ENCODE results near the gene VPREB1. TPM values are rescaled to one million over a fixed set of nuclear protein-coding genes. Genes with fewer than 3 reads are reported as not detected.

VPREB1 gene
- total RNA-seq, 1 experiment from 2014 or later = not detected

DNA sequence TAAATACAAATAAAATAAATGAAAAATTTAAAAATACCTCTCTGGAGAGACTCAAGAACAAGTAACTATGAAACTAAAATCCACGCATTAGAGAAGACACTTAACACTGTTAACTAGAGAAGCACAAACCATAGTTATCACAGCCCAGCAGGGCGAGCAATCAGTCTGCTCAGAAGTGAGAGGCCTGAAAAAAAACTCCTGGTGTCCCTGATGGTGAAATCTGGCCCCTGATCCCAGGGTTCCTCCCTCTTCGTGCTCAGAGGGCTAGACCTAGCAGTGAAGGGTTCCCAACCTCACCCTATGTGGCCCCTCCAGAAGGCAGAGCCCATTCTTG lies 49.7 kb upstream of the VPREB1 start (continued):
- TF ChIP-seq ZNF281 (CRISPR knock-in tag; IDR thresholded peaks at IDR 0.05) (no peak), ZNF317 (CRISPR knock-in tag; IDR thresholded peaks at IDR 0.05; ENCODE audit: borderline replicate concordance, low read depth) (no peak)
- TF ChIP-seq, protein P1, sequence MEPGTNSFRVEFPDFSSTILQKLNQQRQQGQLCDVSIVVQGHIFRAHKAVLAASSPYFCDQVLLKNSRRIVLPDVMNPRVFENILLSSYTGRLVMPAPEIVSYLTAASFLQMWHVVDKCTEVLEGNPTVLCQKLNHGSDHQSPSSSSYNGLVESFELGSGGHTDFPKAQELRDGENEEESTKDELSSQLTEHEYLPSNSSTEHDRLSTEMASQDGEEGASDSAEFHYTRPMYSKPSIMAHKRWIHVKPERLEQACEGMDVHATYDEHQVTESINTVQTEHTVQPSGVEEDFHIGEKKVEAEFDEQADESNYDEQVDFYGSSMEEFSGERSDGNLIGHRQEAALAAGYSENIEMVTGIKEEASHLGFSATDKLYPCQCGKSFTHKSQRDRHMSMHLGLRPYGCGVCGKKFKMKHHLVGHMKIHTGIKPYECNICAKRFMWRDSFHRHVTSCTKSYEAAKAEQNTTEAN (CRISPR knock-in tag; IDR thresholded peaks at IDR 0.05) = no peak

DNA sequence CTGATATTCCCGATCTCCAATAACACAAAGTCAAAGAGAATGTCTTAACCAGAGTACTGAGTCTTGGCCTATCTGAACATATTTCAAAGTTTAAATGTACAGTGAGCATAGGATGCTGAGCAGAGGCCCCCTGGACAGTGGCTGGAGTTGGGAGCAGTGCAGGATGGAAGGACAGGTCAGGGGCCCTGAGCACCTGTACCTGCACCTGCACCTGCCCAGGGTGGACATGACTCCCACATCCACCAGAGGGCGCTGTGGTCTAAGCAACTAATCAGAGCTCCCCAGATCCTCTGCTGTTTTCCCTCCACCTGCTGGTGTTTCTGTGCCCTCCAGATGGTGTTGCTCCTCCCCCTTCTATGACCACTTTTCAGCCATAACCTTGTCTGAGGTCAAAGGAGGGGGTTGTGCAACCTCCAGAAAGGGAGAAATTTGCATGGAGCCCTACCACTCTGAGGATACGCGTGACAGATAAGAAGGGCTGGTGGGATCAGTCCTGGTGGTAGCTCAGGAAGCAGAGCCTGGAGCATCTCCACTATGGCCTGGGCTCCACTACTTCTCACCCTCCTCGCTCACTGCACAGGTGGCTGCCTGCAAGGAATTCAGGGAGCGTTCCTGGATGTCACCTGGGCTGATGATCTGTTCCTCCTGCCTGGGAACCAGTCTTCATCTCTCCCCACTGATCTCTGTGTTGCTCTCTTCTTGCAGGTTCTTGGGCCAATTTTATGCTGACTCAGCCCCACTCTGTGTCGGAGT lies 49.1 kb upstream of the VPREB1 start:
- Mint-ChIP-seq H3K4me1 (no peaks in the 10 kb centered on the region), H3K36me3 (no peaks in the 10 kb centered on the region), H3K4me3 (no peak overlapping the region), H3K27ac (no peak overlapping the region), H3K9me3 (no peaks in the 10 kb centered on the region), H3K27me3 (ENCODE audit: low read depth) (peaks cover 100% of the 10 kb centered on the region)
- ChIA-PET POLR2A (no interaction called here), CTCF (interaction anchor here (0.5 to 2.1 kb wide), 51 partner anchors 10 to 575 kb away, joined by 3 to 36 read pairs (median 4); no protein-coding TSS in a partner anchor)
- TF ChIP-seq, protein P2, sequence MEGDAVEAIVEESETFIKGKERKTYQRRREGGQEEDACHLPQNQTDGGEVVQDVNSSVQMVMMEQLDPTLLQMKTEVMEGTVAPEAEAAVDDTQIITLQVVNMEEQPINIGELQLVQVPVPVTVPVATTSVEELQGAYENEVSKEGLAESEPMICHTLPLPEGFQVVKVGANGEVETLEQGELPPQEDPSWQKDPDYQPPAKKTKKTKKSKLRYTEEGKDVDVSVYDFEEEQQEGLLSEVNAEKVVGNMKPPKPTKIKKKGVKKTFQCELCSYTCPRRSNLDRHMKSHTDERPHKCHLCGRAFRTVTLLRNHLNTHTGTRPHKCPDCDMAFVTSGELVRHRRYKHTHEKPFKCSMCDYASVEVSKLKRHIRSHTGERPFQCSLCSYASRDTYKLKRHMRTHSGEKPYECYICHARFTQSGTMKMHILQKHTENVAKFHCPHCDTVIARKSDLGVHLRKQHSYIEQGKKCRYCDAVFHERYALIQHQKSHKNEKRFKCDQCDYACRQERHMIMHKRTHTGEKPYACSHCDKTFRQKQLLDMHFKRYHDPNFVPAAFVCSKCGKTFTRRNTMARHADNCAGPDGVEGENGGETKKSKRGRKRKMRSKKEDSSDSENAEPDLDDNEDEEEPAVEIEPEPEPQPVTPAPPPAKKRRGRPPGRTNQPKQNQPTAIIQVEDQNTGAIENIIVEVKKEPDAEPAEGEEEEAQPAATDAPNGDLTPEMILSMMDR (IDR thresholded peaks at IDR 0.05) = peak; percentile 93
- no peak for TF ChIP-seq PREB (CRISPR knock-in tag; IDR thresholded peaks at IDR 0.05; ENCODE audit: borderline replicate concordance)
- DNase-seq (ENCODE audit: low spot score) (peak; percentile 96), ATAC-seq (peak; percentile 100)

DNA sequence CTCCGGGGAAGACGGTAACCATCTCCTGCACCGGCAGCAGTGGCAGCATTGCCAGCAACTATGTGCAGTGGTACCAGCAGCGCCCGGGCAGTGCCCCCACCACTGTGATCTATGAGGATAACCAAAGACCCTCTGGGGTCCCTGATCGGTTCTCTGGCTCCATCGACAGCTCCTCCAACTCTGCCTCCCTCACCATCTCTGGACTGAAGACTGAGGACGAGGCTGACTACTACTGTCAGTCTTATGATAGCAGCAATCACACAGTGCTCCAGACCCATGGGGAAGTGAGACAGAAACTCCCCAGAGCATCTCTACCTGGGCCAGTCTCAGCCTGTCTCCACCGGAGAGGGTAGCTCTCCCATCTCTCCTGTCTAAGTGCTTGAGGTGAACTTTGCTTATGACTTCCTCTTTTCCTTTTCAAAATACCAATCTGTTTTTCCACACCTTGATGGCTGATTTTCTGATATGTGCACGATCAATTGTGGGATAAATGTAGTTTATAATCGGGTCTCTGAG lies 48.5 kb upstream of the VPREB1 start:
- ChIA-PET CTCF (interaction anchor here (0.5 to 2.1 kb wide), 51 partner anchors 9 to 574 kb away, joined by 3 to 36 read pairs (median 4); no protein-coding TSS in a partner anchor), POLR2A (no interaction called here)
- H3K4me3 Mint-ChIP-seq = no peak overlapping the region
- no peaks in the 10 kb centered on the region for H3K36me3 Mint-ChIP-seq
- H3K4me1 Mint-ChIP-seq = peaks cover 4% of the 10 kb centered on the region
- TF ChIP-seq ZNF512 (CRISPR knock-in tag; IDR thresholded peaks at IDR 0.05; ENCODE audit: borderline replicate concordance) = no peak
- no peak for TF ChIP-seq NR2C2 (CRISPR knock-in tag; IDR thresholded peaks at IDR 0.05)
- TF ChIP-seq GABPB1 (CRISPR knock-in tag; IDR thresholded peaks at IDR 0.05) = no peak
- no peak for TF ChIP-seq TEAD1 (CRISPR knock-in tag; IDR thresholded peaks at IDR 0.05)
- ATAC-seq (no peak), DNase-seq (ENCODE audit: low spot score) (no peak)
- H3K9me3 Mint-ChIP-seq = no peaks in the 10 kb centered on the region
- H3K27me3 Mint-ChIP-seq (ENCODE audit: low read depth) = peaks cover 100% of the 10 kb centered on the region
- no peak overlapping the region for H3K27ac Mint-ChIP-seq

Measured in WTC11 (cell line).